ENCODE data around the gene ASB15. TPM values are rescaled to one million over a fixed set of nuclear protein-coding genes. Genes with fewer than 3 reads are reported as not detected.

ASB15 gene
- total and polyA plus RNA-seq, 8 donors = 0.04 TPM; not detected in 7

DNA sequence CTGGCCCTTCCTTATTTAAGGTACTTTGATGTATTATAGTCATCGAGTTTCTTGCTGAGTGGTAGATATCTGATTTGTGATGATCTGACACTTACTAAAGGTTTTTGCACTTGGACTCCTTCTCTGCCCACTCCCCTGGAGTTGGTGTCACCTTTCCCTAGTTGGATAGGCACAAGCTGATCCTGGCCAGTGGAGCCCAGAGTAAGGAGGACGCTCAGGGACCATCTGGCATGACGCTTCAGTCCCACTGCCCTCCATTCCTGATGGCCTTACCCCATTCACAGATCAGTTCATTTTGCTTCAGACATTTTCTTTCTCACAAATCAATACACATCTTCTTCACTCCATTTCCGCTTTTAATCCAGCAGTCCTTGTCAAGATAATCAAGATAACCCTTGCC is 20.1 kb downstream of the ASB15 start:
- ATAC-seq (no peak), FAIRE-seq (no peak), DNase-seq (no peak)
- intact Hi-C loops (cut with DNase I) = no loop called here
- Histone ChIP-seq H3K36me3 (no peaks in the 10 kb centered on the region), H3K9me3 (no peaks in the 10 kb centered on the region), H3K27me3 (no peaks in the 10 kb centered on the region), H3K27ac (no peak overlapping the region), H3K4me3 (no peak overlapping the region), H3K4me1 (no peaks in the 10 kb centered on the region)
- 79 to 86% methylated on average over 4 of the region's 4 CpGs for WGBS, 2 donors
- TF ChIP-seq, protein P1, sequence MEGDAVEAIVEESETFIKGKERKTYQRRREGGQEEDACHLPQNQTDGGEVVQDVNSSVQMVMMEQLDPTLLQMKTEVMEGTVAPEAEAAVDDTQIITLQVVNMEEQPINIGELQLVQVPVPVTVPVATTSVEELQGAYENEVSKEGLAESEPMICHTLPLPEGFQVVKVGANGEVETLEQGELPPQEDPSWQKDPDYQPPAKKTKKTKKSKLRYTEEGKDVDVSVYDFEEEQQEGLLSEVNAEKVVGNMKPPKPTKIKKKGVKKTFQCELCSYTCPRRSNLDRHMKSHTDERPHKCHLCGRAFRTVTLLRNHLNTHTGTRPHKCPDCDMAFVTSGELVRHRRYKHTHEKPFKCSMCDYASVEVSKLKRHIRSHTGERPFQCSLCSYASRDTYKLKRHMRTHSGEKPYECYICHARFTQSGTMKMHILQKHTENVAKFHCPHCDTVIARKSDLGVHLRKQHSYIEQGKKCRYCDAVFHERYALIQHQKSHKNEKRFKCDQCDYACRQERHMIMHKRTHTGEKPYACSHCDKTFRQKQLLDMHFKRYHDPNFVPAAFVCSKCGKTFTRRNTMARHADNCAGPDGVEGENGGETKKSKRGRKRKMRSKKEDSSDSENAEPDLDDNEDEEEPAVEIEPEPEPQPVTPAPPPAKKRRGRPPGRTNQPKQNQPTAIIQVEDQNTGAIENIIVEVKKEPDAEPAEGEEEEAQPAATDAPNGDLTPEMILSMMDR (IDR thresholded peaks at IDR 0.05) = no peak

DNA sequence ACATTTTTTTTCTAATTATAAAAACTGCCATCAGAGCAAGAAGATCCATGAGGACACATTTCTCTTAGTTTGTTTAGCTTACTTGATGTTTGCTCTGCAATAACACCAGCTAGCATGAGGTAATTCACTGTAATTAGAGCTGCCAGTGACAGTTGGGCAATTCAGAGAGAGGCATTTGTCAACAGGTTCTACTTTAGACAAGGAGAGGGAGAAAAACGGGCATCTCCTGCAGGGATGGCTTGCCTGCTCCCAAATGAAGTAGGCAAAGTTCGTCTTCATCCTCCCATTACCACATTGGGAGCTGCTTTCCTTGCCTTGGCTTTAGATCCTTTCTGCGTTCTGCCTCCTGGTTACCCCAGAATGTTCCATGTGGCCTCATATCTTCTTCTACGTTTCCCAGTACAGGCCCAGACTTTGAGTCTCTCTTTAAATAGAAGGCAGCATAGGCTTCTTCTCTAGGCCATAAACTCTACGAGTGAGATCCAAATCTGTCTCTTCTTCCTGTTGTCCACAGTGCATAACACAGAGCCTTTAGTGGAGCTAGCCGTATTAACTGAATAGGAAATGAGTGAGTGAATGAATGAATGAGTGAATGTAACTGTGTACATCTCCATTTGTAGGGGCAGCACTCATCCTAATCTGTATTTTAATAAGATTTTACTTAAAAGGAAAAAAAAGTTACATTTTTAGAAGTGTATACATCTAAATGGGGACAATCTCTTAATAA is 21.2 kb downstream of the ASB15 start:
- Histone ChIP-seq H3K36me3 (no peaks in the 10 kb centered on the region), H3K4me3 (no peak overlapping the region), H3K4me1 (no peaks in the 10 kb centered on the region), H3K9me3 (no peaks in the 10 kb centered on the region), H3K27ac (no peak overlapping the region), H3K27me3 (no peaks in the 10 kb centered on the region)
- intact Hi-C loops (cut with DNase I) = no loop called here
- DNase-seq (no peak), FAIRE-seq (no peak), ATAC-seq (peak in 3 of 4 donors; percentile 50 to 90 (median 77))
- TF ChIP-seq, protein P1 (IDR thresholded peaks at IDR 0.05) = no peak
- WGBS, 2 donors = 76 to 78% methylated on average over 6 of the region's 6 CpGs

DNA sequence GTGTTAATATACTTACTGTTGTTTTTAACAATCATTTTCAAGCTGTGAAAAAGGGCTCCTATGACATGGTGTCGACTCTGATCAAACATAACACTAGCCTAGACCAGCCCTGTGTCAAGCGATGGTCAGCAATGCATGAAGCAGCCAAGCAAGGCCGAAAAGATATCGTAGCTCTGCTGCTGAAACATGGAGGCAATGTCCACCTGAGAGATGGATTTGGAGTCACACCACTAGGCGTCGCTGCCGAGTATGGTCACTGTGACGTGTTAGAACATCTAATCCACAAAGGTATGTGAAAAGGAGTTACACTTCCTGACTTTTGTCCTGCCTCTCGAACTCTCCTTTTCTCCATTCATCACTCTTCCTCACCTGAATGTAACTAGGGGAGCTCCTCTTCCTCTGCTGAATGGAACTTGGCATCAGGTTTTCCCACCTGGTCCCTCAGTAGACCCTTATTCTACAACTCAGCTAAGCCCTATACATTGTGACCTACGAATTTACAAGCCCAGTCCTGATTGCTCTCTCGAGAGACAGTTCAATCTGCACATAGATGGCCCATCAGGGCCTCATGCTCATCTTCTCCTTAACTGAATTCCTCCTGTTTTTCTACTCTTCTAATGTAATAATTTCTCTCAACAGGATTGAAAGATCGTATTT is 23.0 kb downstream of the ASB15 start:
- 44 to 59% methylated on average over 12 of the region's 12 CpGs for WGBS, 2 donors
- no peak overlapping the region for H3K4me3 ChIP-seq
- FAIRE-seq (no peak), DNase-seq (peak; percentile 37 to 87 (median 68)), ATAC-seq (peak; percentile 59 to 84 (median 76))
- H3K9me3 ChIP-seq = no peaks in the 10 kb centered on the region
- no peaks in the 10 kb centered on the region for H3K36me3 ChIP-seq
- intact Hi-C loops (cut with DNase I) = no loop called here
- TF ChIP-seq, protein P1 (IDR thresholded peaks at IDR 0.05) = peak; percentile 35 to 51 (median 48)
- no peak overlapping the region for H3K27ac ChIP-seq
- H3K27me3 ChIP-seq = no peaks in the 10 kb centered on the region
- H3K4me1 ChIP-seq = no peaks in the 10 kb centered on the region

DNA sequence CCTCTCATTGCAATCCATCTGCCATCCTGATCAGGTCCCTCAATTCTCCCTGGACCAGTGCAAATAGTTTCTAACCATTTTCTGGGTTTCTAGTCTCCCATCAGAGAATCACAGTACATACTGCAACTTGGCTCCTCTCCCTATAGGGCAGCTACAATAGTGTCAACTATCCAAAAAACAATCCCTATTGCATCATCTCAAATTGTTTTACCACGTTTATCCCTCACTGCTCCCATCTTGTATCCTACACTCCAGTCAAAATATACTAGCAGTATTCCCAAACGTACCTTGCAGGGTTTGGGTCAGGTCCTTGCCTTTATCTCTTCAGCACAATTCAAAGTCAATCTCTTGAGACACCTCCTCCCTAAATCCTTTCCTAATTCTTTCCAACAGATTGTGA is 23.6 kb downstream of the ASB15 start:
- no peak overlapping the region for H3K27ac ChIP-seq
- intact Hi-C loops (cut with DNase I) = no loop called here
- 67 to 70% methylated on average over 2 of the region's 2 CpGs for WGBS, 2 donors
- no peaks in the 10 kb centered on the region for H3K9me3 ChIP-seq
- H3K4me3 ChIP-seq = no peak overlapping the region
- ATAC-seq = no peak
- FAIRE-seq = no peak
- H3K27me3 ChIP-seq = no peaks in the 10 kb centered on the region
- no peak for DNase-seq
- TF ChIP-seq, protein P1 (IDR thresholded peaks at IDR 0.05) = no peak
- H3K4me1 ChIP-seq = no peaks in the 10 kb centered on the region
- H3K36me3 ChIP-seq = no peaks in the 10 kb centered on the region

DNA sequence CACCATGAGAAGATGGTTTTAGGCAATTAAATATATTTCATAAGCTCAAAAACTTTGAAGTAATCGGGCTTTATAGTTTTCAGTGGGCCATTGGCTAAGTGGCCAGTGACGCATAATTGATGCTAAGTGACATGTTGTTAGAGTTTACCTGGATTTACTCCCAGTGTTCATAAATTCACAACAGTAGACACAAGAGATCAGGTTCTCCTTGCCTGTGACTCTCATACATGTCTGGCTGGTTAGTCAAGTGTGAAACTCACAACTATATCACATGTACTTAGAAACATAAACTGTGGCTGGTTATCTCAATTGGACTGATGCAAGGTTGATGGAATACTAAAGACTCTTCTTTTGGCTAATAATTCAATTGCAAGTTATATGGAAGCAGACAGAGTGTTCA is 26.2 kb downstream of the ASB15 start:
- ATAC-seq (no peak), FAIRE-seq (no peak), DNase-seq (no peak)
- H3K27me3 ChIP-seq = no peaks in the 10 kb centered on the region
- no peaks in the 10 kb centered on the region for H3K36me3 ChIP-seq
- no peaks in the 10 kb centered on the region for H3K4me1 ChIP-seq
- H3K27ac ChIP-seq = no peak overlapping the region
- TF ChIP-seq, protein P1 (IDR thresholded peaks at IDR 0.05) = no peak
- H3K4me3 ChIP-seq = no peak overlapping the region
- H3K9me3 ChIP-seq = no peaks in the 10 kb centered on the region
- 84 to 89% methylated on average over 2 of the region's 2 CpGs for WGBS, 2 donors
- intact Hi-C loops (cut with DNase I) = no loop called here

Data from pancreas (tissue), 10 donors.